ENCODE results near the gene SMIM28.
"Not testable (repeated sequence)": the region's sequence is repeated elsewhere in the genome, so short reads cannot be mapped to it uniquely, and the experiment has no call there.

Gene SMIM28

DNA sequence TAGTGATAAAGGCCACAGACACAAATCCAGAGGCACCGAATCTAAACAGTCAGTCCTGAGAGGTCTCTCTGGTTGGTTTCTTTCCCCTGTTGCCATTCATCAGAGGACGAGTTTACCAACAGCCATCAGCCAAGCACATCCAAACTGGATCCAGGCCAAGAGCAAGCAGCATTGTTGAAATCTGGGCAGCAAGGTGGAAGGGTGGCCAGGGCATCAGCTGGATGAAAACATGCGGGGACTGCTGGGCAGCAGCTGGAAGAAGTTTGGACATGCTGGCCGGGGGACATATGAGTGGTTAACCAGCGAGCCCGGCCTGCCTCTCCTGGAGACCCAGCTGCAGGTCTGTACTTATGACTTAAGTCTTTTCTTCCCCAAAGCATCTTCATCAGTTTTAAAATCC lies at the start of gene SMIM28:
SMIM28 (plus strand) TSS at position 62 of the 400 bp plus-strand sequence; CDS start at position 230, 168 bp downstream.
- DNase-seq, result no peak

DNA sequence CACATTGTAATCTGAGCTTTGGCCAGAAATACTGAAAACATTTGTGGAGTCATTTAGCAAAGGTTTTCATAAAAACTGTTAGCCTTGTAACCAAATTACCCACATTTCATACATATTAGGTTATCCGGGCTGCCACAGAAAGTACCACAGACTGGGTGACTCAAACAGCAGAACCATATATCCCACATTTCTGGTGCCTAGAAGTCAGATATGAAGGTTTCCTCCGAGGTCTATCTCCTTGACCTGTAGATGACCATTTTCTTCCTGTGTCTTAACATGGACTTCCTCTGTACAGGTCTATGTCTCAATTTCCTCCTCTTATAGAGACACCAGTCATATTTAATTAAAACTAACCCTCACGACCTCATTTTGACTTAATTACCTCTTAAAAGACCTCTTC lies 49.5 kb upstream of the SMIM28 start:
- no peak for DNase-seq

DNA sequence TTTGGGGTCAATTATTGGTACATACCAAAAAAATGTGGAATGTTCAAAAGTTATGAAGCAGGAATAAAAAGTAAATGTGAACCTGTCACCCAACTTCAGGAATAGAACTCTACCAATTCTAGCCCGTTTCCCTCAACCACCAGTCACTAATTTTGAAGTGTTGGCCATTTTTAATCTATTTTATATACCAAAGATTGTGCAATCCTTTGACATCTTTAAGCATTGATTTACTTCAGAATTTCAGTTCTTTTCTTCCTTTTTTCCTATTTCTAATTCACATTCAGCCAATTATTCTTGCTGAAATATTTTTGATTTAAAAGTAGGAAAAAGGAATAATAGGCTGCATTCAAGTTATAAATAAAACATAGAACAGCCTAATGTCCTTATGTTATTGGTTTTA lies 46.9 kb upstream of the SMIM28 start:
- no peak for DNase-seq

GRCh38 chr6:138331444-138331843 lies 46.3 kb upstream of the SMIM28 start:
- no peak for DNase-seq

- DNase-seq, result no peak
These were observed 45.7 kb upstream of the SMIM28 start for GRCh38 chr6:138331984-138332383.

DNA sequence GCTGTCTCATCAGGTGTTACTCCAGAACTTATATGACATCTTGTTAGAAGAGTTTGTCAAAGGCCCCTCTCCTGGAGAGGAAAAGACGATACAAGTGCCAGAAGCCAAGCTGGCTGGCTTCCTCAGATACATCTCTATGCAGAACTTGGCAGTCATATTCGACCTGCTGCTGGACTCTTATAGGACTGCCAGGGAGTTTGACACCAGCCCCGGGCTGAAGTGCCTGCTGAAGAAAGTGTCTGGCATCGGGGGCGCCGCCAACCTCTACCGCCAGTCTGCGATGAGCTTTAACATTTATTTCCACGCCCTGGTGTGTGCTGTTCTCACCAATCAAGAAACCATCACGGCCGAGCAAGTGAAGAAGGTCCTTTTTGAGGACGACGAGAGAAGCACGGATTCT lies 43.7 kb upstream of the SMIM28 start:
- DNase-seq, result no peak

DNA sequence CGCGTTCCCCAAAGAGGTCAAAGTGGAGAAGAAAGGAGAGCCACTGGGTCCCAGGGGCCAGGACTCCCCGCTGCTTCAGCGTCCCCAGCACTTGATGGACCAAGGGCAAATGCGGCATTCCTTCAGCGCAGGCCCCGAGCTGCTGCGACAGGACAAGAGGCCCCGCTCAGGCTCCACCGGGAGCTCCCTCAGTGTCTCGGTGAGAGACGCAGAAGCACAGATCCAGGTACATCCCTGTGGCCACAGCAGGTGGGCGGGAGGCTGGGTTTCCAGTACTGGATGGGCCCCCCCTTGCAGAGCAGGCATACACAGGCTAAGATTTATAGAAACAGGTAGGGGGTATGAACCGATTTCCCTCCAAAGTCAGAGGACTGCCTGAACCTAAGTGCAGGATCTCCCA lies 42.7 kb upstream of the SMIM28 start:
- no peak for DNase-seq

DNA sequence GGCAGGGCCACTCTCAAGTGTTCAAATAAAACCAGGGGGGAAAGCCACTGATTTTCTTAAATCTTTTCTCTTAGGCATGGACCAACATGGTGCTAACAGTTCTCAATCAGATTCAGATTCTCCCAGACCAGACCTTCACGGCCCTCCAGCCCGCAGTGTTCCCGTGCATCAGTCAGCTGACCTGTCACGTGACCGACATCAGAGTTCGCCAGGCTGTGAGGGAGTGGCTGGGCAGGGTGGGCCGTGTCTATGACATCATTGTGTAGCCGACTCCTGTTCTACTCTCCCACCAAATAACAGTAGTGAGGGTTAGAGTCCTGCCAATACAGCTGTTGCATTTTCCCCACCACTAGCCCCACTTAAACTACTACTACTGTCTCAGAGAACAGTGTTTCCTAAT lies 41.5 kb upstream of the SMIM28 start:
- DNase-seq, result no peak

- DNase-seq, result no peak
These were observed 40.6 kb upstream of the SMIM28 start for GRCh38 chr6:138337076-138337475.

- DNase-seq, result no peak
These were observed 38.7 kb upstream of the SMIM28 start for GRCh38 chr6:138339024-138339423.

DNA sequence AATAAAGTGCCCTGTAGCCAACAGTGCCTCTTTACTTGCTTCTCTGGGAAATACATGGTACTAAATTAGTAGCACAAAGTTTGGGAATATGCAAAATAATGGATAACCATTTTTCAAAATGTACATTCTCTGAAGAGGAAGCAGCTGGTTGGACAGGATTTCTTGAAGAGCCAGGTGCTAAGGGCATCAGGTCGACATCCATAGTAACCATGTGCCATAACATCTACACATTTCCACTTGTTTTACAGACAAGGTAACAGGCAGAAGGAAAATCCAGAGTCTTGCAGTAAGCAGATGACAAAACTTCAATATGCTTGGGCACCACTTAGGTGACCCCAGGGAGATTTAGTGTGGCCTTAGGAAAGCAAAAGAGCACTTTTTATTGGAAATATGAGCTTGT lies 36.5 kb upstream of the SMIM28 start:
- no peak for DNase-seq

DNA sequence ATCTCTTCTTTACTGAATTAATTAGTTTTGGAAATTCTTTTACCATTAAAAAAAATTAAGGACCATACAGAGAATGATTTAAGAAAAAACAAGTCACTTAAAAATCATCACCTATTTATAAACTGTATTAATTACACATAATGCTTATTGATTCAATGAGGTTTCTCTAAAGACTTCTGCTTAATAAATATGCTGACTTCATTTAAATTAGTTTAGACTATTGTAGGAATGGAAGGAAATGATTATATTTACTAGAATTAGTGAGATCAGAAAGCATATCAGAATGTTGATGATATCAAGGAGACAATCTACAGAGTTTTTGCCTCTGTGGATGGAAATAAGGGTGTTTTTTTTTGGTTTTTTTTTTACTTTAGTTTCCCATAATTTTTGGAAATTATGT lies 34.6 kb upstream of the SMIM28 start:
- DNase-seq, result no peak

- DNase-seq, result no peak
These were observed 32.0 kb upstream of the SMIM28 start for GRCh38 chr6:138345565-138346285.

DNA sequence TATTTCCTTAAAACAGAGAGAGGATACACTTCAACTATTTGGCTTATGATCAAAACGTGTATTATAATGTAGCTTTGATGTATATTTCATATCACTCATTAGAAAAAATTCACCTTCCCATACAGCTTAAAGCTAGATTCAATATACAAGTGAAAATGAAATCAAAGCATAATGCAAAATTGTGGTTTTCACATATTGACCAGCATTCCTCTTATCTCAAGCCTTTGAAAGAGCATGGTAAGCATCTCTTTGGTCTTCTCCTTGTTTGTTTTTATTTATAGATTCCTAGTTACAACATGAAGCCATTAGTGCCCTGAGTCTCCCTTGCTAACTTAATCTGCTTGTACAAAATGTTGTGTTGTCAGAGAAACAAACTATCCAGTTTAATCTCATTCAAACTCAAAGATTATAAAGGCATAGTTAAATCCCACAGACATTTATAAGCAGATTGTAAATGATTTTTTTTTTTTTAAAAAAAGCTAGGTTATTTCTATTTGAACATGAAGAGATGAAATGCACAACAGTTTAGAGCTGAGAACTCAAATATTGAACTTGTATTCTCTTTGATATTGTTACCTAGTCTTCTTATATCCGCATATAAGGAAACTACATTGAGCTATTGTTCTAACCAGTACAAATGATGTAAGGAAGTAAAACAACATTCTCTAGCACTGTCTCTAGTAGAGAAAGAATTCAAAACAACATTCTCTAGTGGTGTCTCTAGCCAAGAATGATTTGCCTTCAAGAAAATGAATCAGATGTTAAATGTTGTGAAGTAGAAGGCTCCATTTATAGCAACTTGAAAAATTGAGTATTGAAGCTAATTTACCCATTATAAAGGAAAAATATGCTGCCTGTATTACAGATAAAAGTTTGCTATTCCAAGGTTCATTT lies 31.2 kb upstream of the SMIM28 start:
- no peak for DNase-seq

- DNase-seq, result no peak
These were observed 29.8 kb upstream of the SMIM28 start for GRCh38 chr6:138347864-138348263.

DNA sequence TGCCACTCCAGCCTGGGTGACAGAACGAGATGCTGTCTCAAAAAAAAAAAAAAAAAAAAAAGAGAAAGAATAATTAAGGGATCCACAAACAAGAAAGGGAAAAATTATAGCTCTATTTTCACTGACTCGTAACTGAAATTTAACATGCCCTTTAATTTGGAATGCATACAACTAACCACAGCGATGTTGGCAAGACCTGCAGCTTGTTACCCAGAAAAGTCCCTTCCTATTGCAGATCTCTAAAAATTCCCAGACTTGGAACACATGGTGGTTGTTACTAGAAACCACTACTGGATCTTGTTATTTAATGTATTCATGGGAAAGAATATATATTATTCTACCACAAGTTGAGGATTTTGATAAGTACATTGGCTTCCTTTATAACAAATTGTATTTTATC lies 27.8 kb upstream of the SMIM28 start:
- DNase-seq, result no peak

GRCh38 chr6:138357928-138358327 lies 19.8 kb upstream of the SMIM28 start:
- no peak for DNase-seq

GRCh38 chr6:138368684-138369083 lies 9.0 kb upstream of the SMIM28 start:
- not testable (repeated sequence) for DNase-seq

GRCh38 chr6:138370631-138371451 lies 6.9 kb upstream of the SMIM28 start:
- no peak for DNase-seq

GRCh38 chr6:138371452-138371711 lies 6.3 kb upstream of the SMIM28 start:
- no peak for DNase-seq

DNA sequence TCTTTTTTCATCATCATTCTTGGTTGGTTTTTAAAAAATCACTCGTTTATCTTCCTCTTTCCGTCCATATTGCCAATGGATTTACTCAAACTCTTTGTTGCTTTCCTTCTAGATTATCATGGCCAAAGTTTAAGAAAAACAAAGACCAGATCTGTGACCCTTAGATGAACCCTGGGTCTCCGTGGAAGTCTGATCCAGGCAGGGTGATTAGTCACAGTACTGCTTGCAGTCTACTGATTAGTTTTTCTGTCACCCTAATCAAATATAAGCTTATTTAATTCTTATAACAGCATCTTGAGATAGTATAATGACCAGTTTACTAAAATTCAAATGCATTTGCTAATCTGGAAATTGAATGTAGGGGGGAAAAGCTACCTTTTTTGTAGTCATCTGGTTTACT lies 6.0 kb upstream of the SMIM28 start:
- no peak for DNase-seq

DNA sequence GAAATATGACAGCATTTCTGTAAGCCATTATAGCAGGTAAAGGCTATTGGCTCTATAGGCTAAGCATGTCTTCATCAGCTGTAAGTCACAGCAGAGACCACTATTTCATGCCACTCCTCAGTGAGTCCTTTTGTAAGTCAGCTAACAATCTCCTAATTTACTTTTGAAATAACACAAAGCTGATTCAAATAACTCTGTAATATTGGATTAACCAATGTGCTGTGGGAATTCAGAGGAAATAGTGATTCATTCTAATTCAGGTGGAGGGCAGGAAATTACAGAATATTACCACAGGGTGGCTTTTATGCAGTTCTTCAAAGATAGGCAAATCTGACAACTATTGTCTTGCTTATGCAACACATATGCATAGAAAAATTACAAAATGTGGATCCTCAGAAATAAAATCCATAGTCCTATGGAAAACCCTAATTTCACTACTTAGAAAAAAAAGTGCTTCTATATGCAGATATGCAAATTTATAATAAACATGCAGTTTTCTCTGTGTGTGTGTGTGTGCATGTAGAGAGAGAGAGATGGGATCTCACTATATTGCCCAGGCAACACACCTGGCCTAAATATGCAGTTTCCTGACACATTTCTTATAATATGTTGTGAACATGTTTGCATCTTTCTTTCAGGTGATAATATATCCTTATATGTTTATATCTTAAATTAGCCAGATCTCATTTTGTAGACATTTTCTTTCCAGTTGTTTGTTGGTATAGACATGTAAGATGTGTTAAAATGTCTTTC lies 4.8 kb upstream of the SMIM28 start:
- DNase-seq, result no peak

- no peak for DNase-seq
These were observed 3.5 kb upstream of the SMIM28 start for GRCh38 chr6:138374230-138374629.
